NCI-H2196 treated with DMSO at 0.1 percent for 48 hours (cell line): ENCODE data around the gene FRZB.
"Not testable (repeated sequence)": the region's sequence is repeated elsewhere in the genome, so short reads cannot be mapped to it uniquely, and the experiment has no call there.

Source experiments
- DNase-seq: peaks from one replicate; lab custom pipeline; 2025; ENCODE audit not compliant: unreplicated experiment; lab: John Stamatoyannopoulos, UW

Gene FRZB

GRCh38 chr2:182866461-182867406, at the start of gene FRZB:
Gene FRZB, minus strand, starts transcription at chr2:182866637. Its CDS starts 85 bp downstream, at chr2:182866552.
- DNase-seq: no peak

- DNase-seq: peak; percentile 55
Observed at GRCh38 chr2:182915369-182916326, 49.2 kb upstream of the FRZB start.

- DNase-seq: no peak
Observed at GRCh38 chr2:182914852-182915251, 48.4 kb upstream of the FRZB start.

- no peak for DNase-seq
Observed at GRCh38 chr2:182913064-182913463, 46.6 kb upstream of the FRZB start.

GRCh38 chr2:182912518-182912915, 46.1 kb upstream of the FRZB start:
- DNase-seq: no peak

- DNase-seq: no peak
Observed at GRCh38 chr2:182911813-182912517, 45.5 kb upstream of the FRZB start.

- DNase-seq: no peak
Observed at GRCh38 chr2:182910965-182911364, 44.5 kb upstream of the FRZB start.

- DNase-seq: no peak
Observed at GRCh38 chr2:182907081-182907830, 40.8 kb upstream of the FRZB start.

GRCh38 chr2:182906454-182906853, 40.0 kb upstream of the FRZB start:
- no peak for DNase-seq

GRCh38 chr2:182904844-182905243, 38.4 kb upstream of the FRZB start:
- no peak for DNase-seq

GRCh38 chr2:182903566-182903965, 37.1 kb upstream of the FRZB start:
- no peak for DNase-seq

- DNase-seq: no peak
Observed at GRCh38 chr2:182901748-182902147, 35.3 kb upstream of the FRZB start.

GRCh38 chr2:182898718-182899117, 32.3 kb upstream of the FRZB start:
- no peak for DNase-seq

GRCh38 chr2:182897137-182897536, 30.7 kb upstream of the FRZB start:
- DNase-seq: no peak

- no peak for DNase-seq
Observed at GRCh38 chr2:182895798-182896197, 29.4 kb upstream of the FRZB start.

- DNase-seq: no peak
Observed at GRCh38 chr2:182895169-182895568, 28.7 kb upstream of the FRZB start.

- DNase-seq: no peak
Observed at GRCh38 chr2:182894174-182894573, 27.7 kb upstream of the FRZB start.

- no peak for DNase-seq
Observed at GRCh38 chr2:182893666-182894065, 27.2 kb upstream of the FRZB start.

- DNase-seq: not testable (repeated sequence)
Observed at GRCh38 chr2:182893035-182893434, 26.6 kb upstream of the FRZB start.

- DNase-seq: no peak
Observed at GRCh38 chr2:182891611-182892010, 25.2 kb upstream of the FRZB start.
